Left colon (tissue), 2 donors: Measurements from ENCODE around the gene TLCD2. TPM values are rescaled to one million over a fixed set of nuclear protein-coding genes. Genes with fewer than 3 reads are reported as not detected.
"Not testable (repeated sequence)": the region's sequence is repeated elsewhere in the genome, so short reads cannot be mapped to it uniquely, and the experiment has no call there.

Source experiments
- ATAC-seq: fragments of 200-7000 bp; cut with Tn5 transposase; one replicate; pipeline ENCODE4 v1.9.1; 2020; ENCODE audit warnings: mild to moderate bottlenecking, moderate library complexity
- DNase-seq, 2 donors: peaks; one replicate each; pipeline ENCODE4 v3.0.0-alpha.2; 2020
- intact Hi-C, 2 donors: fragments of 100-400 bp; cut with DNase I in 1 of 2; cut with micrococcal nuclease in 1 of 2; formaldehyde crosslinking; loops; one replicate each; pipeline versions ENCODE4 v1.11.2 to v1.14.0; 2022; cut with DNase I, micrococcal nuclease
- total RNA-seq, 2 donors: library from RNA; stranded (reverse); fragmentation: NEBNext Ultra II Directional; extraction: Animal tissue kit (Norgen Biotek cat#: 25700); gene quantifications; one replicate each; pipeline ENCODE4 v1.2.1, GENCODE V29; 2021
- donor health status: DM: no; HTN: no; CAD: no.
- donor health status: DM: yes; HTN: yes; CAD: no.

The TLCD2 gene
- total RNA-seq, 2 donors from 2014 or later, result 33.1 to 50.7 TPM

- peak; percentile 87 for ATAC-seq
- peak; percentile 92 to 96 for DNase-seq
- intact Hi-C loops, result loop anchor here (5.0 to 10.0 kb wide), 2 partner anchors 58 to 60 kb away; no protein-coding TSS in a partner anchor
Observed at GRCh38 chr17:1724351-1724868, 14.2 kb upstream of the TLCD2 start, which contains the start of gene WDR81. WDR81 (plus strand) TSS chr17:1724704; CDS start chr17:1724960, 256 bp downstream.

DNA sequence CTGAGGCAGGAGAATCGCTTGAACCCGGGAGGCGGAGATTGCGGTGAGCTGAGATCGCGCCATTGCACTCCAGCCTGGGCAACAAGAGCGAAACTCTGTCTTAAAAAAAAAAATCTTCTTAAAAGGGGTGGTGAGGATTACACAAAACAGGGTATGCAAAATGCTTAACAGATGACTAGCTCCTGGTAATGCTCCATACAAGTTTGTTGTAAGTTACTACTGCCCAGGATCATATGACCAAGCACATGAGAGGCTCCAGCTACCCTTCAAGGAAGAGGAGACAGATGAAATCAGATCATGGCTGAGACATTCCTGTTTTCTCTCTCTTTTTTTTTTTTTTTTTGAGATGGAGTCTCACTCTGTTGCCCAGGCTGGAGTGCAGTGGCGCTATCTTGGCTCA lies 11.8 kb upstream of the TLCD2 start:
- not testable (repeated sequence) for ATAC-seq, DNase-seq
- intact Hi-C loops, result loop anchor here (5.0 to 10.0 kb wide), 2 partner anchors 60 to 63 kb away; no protein-coding TSS in a partner anchor

GRCh38 chr17:1720856-1721386 lies 10.7 kb upstream of the TLCD2 start:
- ATAC-seq, result no peak
- intact Hi-C loops, result loop anchor here (5.0 to 10.0 kb wide), 2 partner anchors 61 to 64 kb away; no protein-coding TSS in a partner anchor
- peak in 1 of 2 donors; percentile 77 for DNase-seq

DNA sequence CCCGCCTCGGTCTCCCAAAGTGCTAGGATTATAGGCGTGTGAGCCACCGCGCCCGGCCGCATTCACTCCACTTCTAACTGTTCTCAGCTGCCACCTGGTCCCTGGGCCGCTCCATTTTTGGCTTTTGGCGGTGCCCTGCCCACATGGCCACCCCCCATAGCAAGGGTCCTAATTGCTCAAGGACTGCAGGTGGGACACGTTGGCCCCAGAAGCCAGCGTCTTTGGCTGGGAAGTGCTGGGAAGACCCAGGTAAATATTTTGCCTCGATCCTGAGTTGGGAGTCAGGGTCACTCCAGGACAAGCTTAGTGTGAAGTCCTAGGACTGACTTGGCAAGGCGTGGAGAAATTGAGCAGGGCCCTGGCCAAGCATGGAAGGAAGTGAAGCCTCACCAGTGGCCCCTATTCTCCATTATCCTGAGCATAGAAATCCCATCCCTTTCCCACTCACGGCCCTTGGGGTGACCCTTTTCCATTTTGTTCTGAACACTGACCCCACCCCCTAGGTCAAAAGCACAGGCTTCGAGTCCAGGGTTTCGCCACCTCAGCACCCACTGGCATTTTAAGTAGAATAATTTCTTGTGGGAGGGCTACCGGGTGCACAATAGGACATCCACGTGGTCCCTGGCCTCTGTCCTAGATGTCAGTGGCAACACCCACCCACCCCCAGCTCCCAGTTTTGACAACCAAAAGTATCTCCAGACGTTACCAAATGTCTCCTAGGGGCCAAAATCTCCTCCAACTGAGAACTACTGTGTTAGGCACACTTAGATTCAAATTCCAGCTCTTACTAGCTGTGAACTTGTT lies 8.4 kb upstream of the TLCD2 start:
- DNase-seq (peak in 1 of 2 donors; percentile 28), ATAC-seq (no peak)
- intact Hi-C loops, result no loop called here

GRCh38 chr17:1716912-1717695 lies 6.9 kb upstream of the TLCD2 start:
- intact Hi-C loops, result no loop called here
- peak; percentile 88 to 97 for DNase-seq
- peak; percentile 60 for ATAC-seq

GRCh38 chr17:1716076-1716911 lies 6.1 kb upstream of the TLCD2 start:
- ATAC-seq, result peak; percentile 59
- intact Hi-C loops, result no loop called here

GRCh38 chr17:1715803-1716075 lies 5.6 kb upstream of the TLCD2 start:
- no peak for DNase-seq
- ATAC-seq, result no peak
- intact Hi-C loops, result no loop called here

More at GRCh38 chr17:1716076-1716911, 6.1 kb upstream of the TLCD2 start:
- DNase-seq, result peak; percentile 99 to 100

DNA sequence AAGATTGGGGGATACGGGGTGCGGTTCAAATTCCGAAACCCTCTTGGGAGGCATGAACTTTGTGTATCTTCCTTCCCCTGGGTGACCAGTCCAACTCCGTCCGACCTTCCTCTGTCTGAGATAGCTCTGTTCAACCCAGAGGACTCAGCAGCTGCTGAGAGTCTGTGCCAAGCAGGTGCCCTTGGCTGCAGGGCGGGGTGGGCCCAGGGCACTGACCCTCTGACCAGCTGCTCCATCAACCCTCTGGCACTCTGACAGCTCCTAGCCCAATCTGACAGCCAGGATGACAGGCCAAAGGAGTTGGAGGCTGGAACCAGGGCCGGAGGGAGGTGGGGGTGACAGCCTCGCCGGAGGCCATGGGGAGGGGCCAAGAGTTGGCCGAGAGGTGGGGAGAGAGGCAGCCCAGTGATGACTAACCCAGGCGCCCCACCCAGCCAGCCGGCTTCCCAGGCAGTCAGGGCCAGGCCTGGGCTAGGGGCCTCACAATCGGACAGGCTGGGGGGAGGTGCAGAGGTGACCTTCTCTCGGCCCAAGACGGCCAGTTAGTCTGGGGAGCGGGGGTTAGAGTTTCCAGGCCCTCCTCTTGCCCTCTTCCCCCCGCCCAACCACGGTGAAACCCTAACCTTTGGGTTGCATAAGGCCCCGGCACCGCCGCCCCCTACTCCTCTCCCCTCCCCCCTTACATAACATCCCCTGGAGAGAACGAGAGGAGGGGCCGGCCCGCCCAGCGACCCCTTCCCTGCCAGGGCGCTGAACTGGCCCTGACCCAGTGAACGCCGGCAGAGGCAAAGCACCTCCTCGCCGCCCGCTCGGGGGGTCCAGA lies 5.0 kb upstream of the TLCD2 start:
- intact Hi-C loops, result no loop called here
- DNase-seq, result peak; percentile 86 to 94

GRCh38 chr17:1714427-1714979 lies 4.3 kb upstream of the TLCD2 start:
- intact Hi-C loops, result no loop called here
- DNase-seq (peak; percentile 99), ATAC-seq (peak; percentile 41)

More for the DNA sequence above, 5.0 kb upstream of the TLCD2 start:
- ATAC-seq, result peak; percentile 50

GRCh38 chr17:1713878-1714426 lies 3.8 kb upstream of the TLCD2 start:
- intact Hi-C loops, result no loop called here
- ATAC-seq (no peak), DNase-seq (peak; percentile 66 to 73)

DNA sequence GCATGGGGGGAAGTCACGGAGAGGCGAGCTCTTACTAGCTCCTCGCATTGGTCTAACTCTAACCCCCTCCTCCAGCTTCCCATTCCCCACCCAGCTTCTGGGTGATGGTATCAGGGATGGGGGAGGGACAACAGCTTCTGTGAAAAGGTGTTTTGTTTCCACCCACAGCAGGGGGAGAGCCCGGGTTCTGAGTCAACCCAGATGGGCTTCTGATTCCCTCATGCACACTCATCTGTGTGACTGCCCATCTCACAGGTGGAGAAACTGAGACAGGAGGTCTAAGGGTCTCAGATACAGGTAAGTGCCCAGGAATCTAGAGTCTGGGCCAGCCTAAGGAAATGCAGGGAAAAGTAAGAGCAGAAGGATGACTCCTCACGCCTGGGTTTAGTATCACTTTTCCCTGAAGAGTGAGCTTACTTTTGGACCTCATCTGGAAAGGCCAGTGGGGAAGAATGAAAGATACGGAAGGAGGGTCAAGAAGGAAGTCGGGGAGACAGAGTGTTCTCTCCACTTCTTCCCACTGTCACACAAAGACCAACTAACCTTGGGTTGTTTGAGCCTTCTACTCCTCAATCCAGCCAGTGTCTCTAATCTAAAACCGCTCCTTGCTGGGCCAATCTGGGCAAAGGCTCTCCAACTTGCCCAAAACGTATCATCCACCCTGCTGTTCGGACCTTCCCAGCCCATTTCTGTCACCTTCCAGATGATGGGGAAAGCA lies 3.1 kb upstream of the TLCD2 start:
- DNase-seq (no peak), ATAC-seq (no peak)
- intact Hi-C loops, result no loop called here

DNA sequence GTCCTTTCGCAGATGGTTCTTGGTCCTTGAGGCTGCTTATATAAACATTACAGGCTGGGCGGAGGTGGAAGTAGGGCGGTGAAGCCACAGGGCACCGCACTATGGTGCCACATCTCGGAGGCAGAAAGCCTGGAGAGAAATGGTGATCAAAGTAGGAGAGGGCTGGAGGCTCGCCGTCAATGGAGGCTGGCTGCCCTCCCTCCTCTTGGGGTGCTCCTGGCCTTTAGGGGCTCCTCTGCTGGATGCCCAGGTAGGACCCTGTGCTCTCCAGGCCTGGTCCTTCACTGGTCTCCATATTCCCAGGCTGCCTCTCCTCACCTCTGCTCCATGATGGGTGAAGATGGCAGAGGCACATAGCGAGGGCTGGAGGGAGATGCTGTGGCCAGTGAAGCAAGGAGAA lies 2.1 kb upstream of the TLCD2 start:
- DNase-seq (no peak), ATAC-seq (no peak)
- intact Hi-C loops, result no loop called here

DNA sequence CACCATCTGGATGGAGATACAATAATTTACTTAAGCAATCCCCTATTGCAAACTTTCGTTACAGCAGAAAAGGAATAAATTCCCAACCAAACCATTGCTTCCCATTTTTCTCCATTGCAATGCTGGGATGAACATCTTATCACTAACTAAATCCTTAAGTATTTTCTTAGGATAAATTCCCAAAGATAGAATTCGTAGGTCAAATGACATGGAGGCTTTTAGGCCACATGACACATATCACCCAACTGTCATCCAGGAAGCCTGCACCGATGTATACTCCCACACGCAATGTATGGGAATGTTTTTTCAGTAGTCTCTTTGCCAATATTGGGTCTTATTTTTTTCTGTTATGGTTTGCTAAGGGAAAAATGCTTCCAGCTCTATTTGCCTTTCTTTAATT lies 1.6 kb upstream of the TLCD2 start:
- intact Hi-C loops, result no loop called here
- DNase-seq (no peak), ATAC-seq (no peak)

DNA sequence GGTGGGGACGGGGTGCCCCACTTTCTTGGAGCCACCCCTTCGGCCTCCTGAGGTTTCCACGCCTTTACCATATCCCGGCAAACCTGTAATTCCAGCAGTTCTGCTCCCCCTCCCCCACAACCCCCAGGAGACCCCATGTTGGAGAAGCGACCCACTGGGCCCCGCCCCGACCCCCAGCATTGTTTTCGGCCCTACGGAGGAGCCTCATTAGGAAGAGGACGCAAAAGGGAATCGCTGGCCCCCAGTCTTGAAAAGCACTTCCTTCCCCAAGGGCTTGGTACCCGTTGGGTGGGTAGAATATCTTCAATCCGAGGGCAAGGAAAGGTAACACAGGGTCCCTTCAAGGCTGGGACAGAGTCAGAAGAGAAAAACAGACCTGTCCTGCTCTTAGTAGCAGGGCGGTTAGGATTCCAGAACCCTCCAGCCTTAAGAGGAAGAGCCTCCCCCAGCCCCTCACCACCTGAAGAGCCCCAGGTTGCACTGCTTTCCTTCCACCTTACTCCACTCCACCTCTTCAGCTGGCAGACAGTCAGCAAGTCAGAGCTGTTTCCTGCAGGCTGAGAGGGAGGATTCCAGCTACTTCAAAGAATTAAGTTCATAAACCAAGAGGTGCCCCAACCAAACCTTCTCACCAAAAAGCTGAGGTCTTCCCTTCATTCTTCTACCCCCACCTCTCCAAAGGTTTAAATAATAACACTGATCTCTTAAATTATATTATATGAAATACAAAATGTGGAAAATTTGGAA lies 803 bp upstream of the TLCD2 start:
- intact Hi-C loops, result no loop called here
- no peak for ATAC-seq
- no peak for DNase-seq

DNA sequence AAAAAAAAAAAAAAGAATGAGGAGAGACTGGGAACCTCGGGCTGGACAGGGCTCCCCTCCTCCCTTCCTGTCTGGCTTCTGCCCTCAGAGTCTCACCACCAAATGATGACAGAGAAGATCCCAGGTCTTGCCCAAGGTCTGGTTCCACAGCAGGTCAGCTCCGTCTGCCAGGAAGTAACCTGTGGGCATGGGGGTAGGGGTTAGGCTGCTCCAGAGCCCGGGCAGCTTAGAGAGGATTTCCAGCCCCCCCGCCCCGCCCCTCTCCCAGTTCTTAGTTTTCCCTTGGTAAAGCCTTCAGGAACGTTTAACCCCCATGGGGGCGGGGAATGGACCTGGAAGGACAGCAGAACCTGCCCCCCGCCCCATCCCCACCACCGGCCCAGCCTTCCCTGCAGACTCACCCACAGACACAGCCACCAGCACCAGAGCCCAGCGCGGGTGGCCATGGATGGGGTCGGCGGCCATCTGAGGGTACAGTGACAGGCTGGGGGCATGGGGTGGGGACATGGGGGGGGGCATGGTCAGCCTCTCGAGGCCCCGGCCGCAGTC lies 700 bp downstream of the TLCD2 start:
- DNase-seq (peak in 1 of 2 donors; percentile 53), ATAC-seq (peak; percentile 18)
- intact Hi-C loops, result no loop called here
